Liver (tissue), 9 donors: ENCODE data around the gene CADM2. TPM values are rescaled to one million over a fixed set of nuclear protein-coding genes. Genes with fewer than 3 reads are reported as not detected.

Experiments
- DNase-seq: peaks from one replicate; pipeline ENCODE4 v3.0.0-alpha.2; 2017; ENCODE audit warnings: low spot score
- H3K27ac ChIP-seq, 2 donors: one replicate each; pipeline ENCODE4 v1.7.0; 2013; ENCODE audit warnings: inconsistent platforms in 2 of 2, low read length in 2 of 2, control low read depth in 1 of 2, low read depth in 1 of 2, mild to moderate bottlenecking in 1 of 2
- H3K27me3 ChIP-seq, 4 donors: one replicate each; pipeline versions ENCODE4 v1.6.1 to v1.7.0; 2013; ENCODE audit warnings: low read length in 3 of 4, inconsistent platforms in 1 of 4, mild to moderate bottlenecking in 1 of 4, moderate library complexity in 1 of 4; ENCODE audit not compliant: control insufficient read depth in 4 of 4, insufficient read depth in 4 of 4
- H3K36me3 ChIP-seq, 4 donors: one replicate each; pipeline versions ENCODE4 v1.6.1 to v1.7.0; 2013; ENCODE audit warnings: low read length in 3 of 4, mild to moderate bottlenecking in 3 of 4, low read depth in 1 of 4, moderate library complexity in 1 of 4; ENCODE audit not compliant: control insufficient read depth in 4 of 4, insufficient read depth in 3 of 4
- H3K4me1 ChIP-seq, 4 donors: one replicate each; pipeline versions ENCODE4 v1.6.1 to v1.7.0; 2013; ENCODE audit warnings: low read length in 3 of 4, mild to moderate bottlenecking in 3 of 4, moderate library complexity in 1 of 4; ENCODE audit not compliant: control insufficient read depth in 4 of 4, insufficient read depth in 4 of 4
- H3K4me3 ChIP-seq, 3 donors: one replicate each; pipeline versions ENCODE4 v1.6.1 to v1.7.0; 2013; ENCODE audit warnings: low read length in 3 of 3, control low read depth in 1 of 3, low read depth in 1 of 3, mild to moderate bottlenecking in 1 of 3
- H3K9ac ChIP-seq, 2 donors: one replicate each; pipeline ENCODE4 v1.7.0; 2013; ENCODE audit warnings: low read length in 2 of 2, mild to moderate bottlenecking in 2 of 2, moderate library complexity in 2 of 2, control low read depth in 1 of 2, low read depth in 1 of 2
- H3K9me3 ChIP-seq, 4 donors: one replicate each; pipeline versions ENCODE4 v1.6.1 to v1.7.0; 2013; ENCODE audit warnings: low read length in 3 of 4; ENCODE audit not compliant: control insufficient read depth in 4 of 4
- FOXA1 ChIP-seq: IDR thresholded peaks from 2 replicates; pipeline ENCODE4 v1.6.1; 2016; ENCODE audit warnings: antibody characterized with exemption
- FOXA2 ChIP-seq: IDR thresholded peaks from 2 replicates; pipeline ENCODE4 v1.6.1; 2016; ENCODE audit warnings: antibody characterized with exemption
- HNF4A ChIP-seq, 2 donors: conservative IDR thresholded peaks; 2 replicates each; pipeline ENCODE4 v1.6.1; 2016; ENCODE audit warnings: antibody characterized with exemption in 2 of 2, mild to moderate bottlenecking in 2 of 2
- HNF4G ChIP-seq: IDR thresholded peaks from 2 replicates; pipeline ENCODE4 v1.6.1; 2016; ENCODE audit warnings: antibody characterized with exemption
- JUND ChIP-seq, 2 donors: IDR thresholded peaks; 2 replicates each; pipeline ENCODE4 v1.6.1; 2016; ENCODE audit warnings: antibody characterized with exemption in 2 of 2
- RAD21 ChIP-seq, 2 donors: IDR thresholded peaks; 2 replicates each; pipeline ENCODE4 v1.6.1; 2016; ENCODE audit warnings: antibody characterized with exemption in 2 of 2, mild to moderate bottlenecking in 2 of 2
- RXRA ChIP-seq, 2 donors: IDR thresholded peaks; 2 replicates each; pipeline ENCODE4 v1.6.1; 2017 to 2018; ENCODE audit warnings: antibody characterized with exemption in 2 of 2, mild to moderate bottlenecking in 1 of 2
- SP1 ChIP-seq: IDR thresholded peaks from 2 replicates; pipeline ENCODE4 v1.6.1; 2018; ENCODE audit warnings: antibody characterized with exemption, mild to moderate bottlenecking
- TAF1 ChIP-seq: conservative IDR thresholded peaks from 2 replicates; pipeline ENCODE4 v1.6.1; 2016; ENCODE audit warnings: antibody characterized with exemption, mild to moderate bottlenecking
- YY1 ChIP-seq: IDR thresholded peaks from 2 replicates; pipeline ENCODE4 v1.6.1; 2016; ENCODE audit warnings: antibody characterized with exemption, mild to moderate bottlenecking
- WGBS: extraction: QIAGEN DNeasy Blood & Tissue Kit; methylation state at CpG from one replicate; pipeline ENCODE4 v1.1.7; 2013; 5-methylcytosine and 5-hydroxymethylcytosine counted together
- polyA plus RNA-seq, 2 donors: library from polyadenylated mRNA; stranded (reverse) in 1 of 2; unstranded in 1 of 2; fragments of 200-250 nt in 1 of 2; fragments of >200 nt in 1 of 2; fragmentation: Nextera tagmentation in 1 of 2; extraction: Ambion mirVana in 1 of 2; gene quantifications; one replicate each; pipeline versions ENCODE4 v1.2.1 to v1.2.3, GENCODE V29; 2013 to 2015
- total RNA-seq, 2 donors: library from RNA; depleted of rRNA; stranded (reverse); fragments of >200 nt; gene quantifications; one replicate each; pipeline ENCODE4 v1.2.3, GENCODE V29; 2014
- TF ChIP-seq, protein P1 (sequence below): IDR thresholded peaks from 2 replicates; pipeline ENCODE4 v1.6.1; 2016; ENCODE audit warnings: antibody characterized with exemption
- TF ChIP-seq, protein P2 (sequence below): fragments of 150-350 bp; IDR thresholded peaks from 2 replicates; pipeline ENCODE4 v1.5.1; 2017; ENCODE audit warnings: improper control_type of control experiment, low read depth, low read length; ENCODE audit not compliant: missing input control
- TF ChIP-seq, protein P3 (sequence below): IDR thresholded peaks from 2 replicates; pipeline ENCODE4 v1.6.1; 2016; ENCODE audit warnings: antibody characterized with exemption
- donor health status: healthy.
- donor health status: healthy.
- donor health status: healthy.
- donor health status: healthy.
- donor health status: healthy.

Gene CADM2
- total and polyA plus RNA-seq, 4 donors, result 0.35 to 0.92 (median 0.51) TPM

DNA sequence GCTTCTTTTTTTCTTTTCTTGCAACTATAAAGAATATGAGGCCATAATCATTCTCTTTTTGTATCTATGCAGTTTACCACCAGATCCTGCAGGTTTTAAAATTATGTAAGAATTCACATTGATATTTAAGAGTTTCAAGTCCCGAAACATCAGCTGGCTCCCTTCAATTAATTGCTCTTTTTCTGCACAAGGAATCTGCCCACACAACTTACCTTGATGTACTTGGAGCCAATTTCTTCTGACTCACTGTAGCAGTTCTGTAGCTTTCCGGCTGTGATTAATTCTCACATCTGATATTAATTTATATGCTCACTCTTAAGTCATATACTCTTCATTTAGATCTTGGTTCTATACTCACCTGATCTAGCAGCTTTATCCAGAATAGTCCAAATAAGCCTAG lies 781.8 kb downstream of the CADM2 start:
- no peaks in the 10 kb centered on the region for H3K9me3 ChIP-seq
- no peak overlapping the region for H3K27ac ChIP-seq
- H3K36me3 ChIP-seq, result no peaks in the 10 kb centered on the region
- TF ChIP-seq FOXA2, result no peak
- no peak for TF ChIP-seq FOXA1
- TF ChIP-seq, protein P1, sequence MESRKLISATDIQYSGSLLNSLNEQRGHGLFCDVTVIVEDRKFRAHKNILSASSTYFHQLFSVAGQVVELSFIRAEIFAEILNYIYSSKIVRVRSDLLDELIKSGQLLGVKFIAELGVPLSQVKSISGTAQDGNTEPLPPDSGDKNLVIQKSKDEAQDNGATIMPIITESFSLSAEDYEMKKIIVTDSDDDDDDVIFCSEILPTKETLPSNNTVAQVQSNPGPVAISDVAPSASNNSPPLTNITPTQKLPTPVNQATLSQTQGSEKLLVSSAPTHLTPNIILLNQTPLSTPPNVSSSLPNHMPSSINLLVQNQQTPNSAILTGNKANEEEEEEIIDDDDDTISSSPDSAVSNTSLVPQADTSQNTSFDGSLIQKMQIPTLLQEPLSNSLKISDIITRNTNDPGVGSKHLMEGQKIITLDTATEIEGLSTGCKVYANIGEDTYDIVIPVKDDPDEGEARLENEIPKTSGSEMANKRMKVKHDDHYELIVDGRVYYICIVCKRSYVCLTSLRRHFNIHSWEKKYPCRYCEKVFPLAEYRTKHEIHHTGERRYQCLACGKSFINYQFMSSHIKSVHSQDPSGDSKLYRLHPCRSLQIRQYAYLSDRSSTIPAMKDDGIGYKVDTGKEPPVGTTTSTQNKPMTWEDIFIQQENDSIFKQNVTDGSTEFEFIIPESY, result no peak
- TF ChIP-seq, protein P2, sequence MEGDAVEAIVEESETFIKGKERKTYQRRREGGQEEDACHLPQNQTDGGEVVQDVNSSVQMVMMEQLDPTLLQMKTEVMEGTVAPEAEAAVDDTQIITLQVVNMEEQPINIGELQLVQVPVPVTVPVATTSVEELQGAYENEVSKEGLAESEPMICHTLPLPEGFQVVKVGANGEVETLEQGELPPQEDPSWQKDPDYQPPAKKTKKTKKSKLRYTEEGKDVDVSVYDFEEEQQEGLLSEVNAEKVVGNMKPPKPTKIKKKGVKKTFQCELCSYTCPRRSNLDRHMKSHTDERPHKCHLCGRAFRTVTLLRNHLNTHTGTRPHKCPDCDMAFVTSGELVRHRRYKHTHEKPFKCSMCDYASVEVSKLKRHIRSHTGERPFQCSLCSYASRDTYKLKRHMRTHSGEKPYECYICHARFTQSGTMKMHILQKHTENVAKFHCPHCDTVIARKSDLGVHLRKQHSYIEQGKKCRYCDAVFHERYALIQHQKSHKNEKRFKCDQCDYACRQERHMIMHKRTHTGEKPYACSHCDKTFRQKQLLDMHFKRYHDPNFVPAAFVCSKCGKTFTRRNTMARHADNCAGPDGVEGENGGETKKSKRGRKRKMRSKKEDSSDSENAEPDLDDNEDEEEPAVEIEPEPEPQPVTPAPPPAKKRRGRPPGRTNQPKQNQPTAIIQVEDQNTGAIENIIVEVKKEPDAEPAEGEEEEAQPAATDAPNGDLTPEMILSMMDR, result no peak
- no peak for TF ChIP-seq YY1
- no peak for TF ChIP-seq RAD21 (IDR thresholded peaks at IDR 0.05)
- TF ChIP-seq HNF4G, result no peak
- no peak for TF ChIP-seq JUND (IDR thresholded peaks at IDR 0.05)
- no peak for TF ChIP-seq RXRA (IDR thresholded peaks at IDR 0.05)
- TF ChIP-seq, protein P3, sequence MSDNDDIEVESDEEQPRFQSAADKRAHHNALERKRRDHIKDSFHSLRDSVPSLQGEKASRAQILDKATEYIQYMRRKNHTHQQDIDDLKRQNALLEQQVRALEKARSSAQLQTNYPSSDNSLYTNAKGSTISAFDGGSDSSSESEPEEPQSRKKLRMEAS, result no peak
- no peak for TF ChIP-seq HNF4A (conservative IDR thresholded peaks at IDR 0.05)
- H3K27me3 ChIP-seq, result no peaks in the 10 kb centered on the region
- no peaks in the 10 kb centered on the region for H3K4me1 ChIP-seq
- H3K4me3 ChIP-seq, result no peak overlapping the region
- no peak for DNase-seq
- H3K9ac ChIP-seq, result no peak overlapping the region
- WGBS, result 58% methylated on average over 2 of the region's 2 CpGs

DNA sequence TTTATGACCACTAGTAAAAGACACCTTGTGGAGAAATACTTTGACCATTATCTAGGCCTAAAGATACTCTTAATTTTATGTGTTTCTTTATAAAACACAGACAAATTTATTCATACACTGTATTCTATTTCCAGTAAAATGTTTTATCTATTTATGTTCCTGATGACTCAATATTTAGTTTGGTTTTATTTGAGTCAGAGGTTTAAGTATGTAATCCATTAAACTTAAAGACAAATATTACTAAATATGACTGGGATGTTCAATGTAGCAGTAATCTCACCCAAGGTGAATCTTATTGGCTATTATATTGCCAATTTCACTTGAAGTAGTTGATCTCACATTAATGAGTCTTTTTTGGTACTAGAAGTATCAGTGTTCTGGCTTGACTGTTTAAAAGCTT lies 799.7 kb downstream of the CADM2 start:
- Histone ChIP-seq H3K9me3 (no peaks in the 10 kb centered on the region), H3K36me3 (no peaks in the 10 kb centered on the region), H3K4me1 (no peaks in the 10 kb centered on the region), H3K27me3 (no peaks in the 10 kb centered on the region), H3K9ac (no peak overlapping the region), H3K27ac (no peak overlapping the region), H3K4me3 (no peak overlapping the region)
- no peak for DNase-seq
- TF ChIP-seq TAF1 (no peak), SP1 (no peak)
- TF ChIP-seq, protein P3, result no peak

DNA sequence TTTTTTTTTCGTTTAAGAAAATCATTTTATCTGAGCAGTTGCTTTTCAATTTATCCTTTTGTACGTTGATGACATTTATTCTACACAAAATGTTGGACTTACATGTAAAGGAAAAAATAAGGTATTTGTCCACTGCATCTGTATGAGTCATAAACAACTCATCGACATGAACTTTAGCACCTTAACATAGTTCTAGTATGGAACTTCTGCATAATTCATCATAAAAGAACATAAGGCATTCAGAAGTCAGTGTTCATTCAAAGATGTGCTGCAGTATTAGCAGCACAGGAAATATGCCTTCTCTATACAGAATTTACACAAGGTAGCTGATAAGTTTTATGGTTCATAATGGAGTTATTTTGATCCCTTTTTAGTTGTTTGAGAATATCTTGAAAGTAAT lies 801.6 kb downstream of the CADM2 start:
- DNase-seq, result no peak
- Histone ChIP-seq H3K27ac (no peak overlapping the region), H3K36me3 (no peaks in the 10 kb centered on the region), H3K4me1 (no peaks in the 10 kb centered on the region), H3K9me3 (no peaks in the 10 kb centered on the region), H3K4me3 (no peak overlapping the region), H3K27me3 (no peaks in the 10 kb centered on the region), H3K9ac (no peak overlapping the region)
- 69% methylated on average over 3 of the region's 3 CpGs for WGBS
- TF ChIP-seq YY1, result no peak
